Measurements from ENCODE around the gene LXN. TPM values are rescaled to one million over a fixed set of nuclear protein-coding genes. Genes with fewer than 3 reads are reported as not detected.

LXN gene
- total RNA-seq, 1 experiment from 2014 or later = 4.6 TPM

DNA sequence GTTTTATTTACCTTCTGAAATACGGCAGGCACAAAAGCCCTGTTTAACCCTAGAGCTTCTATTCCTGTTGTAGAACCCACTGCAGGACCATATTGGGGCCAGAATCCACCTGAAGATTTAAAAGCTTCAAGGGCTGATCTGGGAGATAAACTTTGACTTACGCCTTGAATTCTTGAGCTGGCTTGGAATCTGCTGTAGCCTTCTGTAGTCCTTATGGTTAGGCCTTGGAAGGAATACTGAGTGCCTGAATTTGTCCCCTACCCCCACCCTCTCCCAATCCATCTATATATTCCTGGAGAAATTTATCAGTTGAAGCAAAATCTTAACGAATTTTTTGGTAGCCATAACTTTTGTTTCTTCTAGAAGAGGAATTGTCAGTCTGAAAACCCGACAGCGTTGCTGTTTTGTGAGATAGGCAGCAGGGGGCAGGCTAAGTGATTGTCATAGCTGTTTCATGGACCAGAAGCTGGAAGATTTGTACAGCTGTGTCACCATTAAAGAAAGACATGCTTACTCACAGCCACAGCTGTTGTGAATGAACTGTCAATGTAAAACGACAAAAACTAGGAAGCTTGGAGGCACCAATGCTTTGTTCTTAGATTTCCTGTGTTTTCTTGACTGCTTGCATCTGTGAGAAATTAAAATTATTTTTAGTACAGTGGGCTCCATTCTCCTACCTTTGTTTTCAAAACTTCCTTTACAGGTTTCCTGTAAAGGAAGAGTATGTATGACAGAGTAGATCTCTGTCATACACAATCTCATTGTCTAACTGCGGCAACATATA is 12.8 kb downstream of the LXN start:
- CTCF ChIA-PET = interaction anchor here (0.5 to 2.8 kb wide), 20 partner anchors 9 to 601 kb away, joined by 3 to 25 read pairs (median 4); partner anchors contain the start of genes GFM1, LXN, MFSD1 and MLF1
- TF ChIP-seq JAZF1 (CRISPR knock-in tag; IDR thresholded peaks at IDR 0.05) (no peak), CREM (CRISPR knock-in tag; IDR thresholded peaks at IDR 0.05) (no peak)
- TF ChIP-seq, protein P1, sequence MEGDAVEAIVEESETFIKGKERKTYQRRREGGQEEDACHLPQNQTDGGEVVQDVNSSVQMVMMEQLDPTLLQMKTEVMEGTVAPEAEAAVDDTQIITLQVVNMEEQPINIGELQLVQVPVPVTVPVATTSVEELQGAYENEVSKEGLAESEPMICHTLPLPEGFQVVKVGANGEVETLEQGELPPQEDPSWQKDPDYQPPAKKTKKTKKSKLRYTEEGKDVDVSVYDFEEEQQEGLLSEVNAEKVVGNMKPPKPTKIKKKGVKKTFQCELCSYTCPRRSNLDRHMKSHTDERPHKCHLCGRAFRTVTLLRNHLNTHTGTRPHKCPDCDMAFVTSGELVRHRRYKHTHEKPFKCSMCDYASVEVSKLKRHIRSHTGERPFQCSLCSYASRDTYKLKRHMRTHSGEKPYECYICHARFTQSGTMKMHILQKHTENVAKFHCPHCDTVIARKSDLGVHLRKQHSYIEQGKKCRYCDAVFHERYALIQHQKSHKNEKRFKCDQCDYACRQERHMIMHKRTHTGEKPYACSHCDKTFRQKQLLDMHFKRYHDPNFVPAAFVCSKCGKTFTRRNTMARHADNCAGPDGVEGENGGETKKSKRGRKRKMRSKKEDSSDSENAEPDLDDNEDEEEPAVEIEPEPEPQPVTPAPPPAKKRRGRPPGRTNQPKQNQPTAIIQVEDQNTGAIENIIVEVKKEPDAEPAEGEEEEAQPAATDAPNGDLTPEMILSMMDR (IDR thresholded peaks at IDR 0.05) = 0 out of 2 replicates have a peak, but pooled peaks have one; percentile 19
- TF ChIP-seq, protein P2, sequence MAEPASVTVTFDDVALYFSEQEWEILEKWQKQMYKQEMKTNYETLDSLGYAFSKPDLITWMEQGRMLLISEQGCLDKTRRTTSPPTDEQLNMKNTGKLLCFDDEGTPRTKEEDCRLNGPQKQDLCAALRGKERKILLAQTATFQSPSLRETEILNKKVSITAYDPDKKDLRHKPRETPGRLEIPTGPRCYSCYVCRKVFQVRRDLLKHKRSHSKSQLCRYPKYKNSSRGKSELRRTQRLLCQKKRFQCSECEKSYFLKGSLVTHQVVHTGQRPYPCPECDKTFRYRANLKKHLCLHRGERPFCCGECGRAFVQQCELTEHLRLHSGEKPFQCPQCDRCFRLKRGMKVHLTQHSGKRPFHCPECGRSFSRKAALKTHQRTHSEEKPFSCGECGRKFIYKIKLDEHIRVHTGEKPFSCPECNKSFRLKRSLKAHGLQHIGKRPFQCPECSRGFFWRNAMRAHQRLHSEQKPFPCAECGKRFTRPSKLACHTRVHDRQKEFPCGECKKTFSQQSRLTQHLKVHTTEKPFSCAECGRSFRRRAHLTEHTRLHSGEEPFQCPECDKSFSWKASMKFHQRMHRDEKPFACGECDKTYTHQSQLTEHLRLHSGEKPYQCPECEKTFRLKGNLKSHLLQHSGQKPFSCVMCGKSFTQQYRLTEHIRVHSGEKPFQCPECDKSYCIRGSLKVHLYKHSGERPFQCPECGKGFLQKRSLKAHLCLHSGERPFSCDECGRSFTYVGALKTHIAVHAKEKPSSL (CRISPR knock-in tag; conservative IDR thresholded peaks at IDR 0.05) = no peak
- TF ChIP-seq, protein P3, sequence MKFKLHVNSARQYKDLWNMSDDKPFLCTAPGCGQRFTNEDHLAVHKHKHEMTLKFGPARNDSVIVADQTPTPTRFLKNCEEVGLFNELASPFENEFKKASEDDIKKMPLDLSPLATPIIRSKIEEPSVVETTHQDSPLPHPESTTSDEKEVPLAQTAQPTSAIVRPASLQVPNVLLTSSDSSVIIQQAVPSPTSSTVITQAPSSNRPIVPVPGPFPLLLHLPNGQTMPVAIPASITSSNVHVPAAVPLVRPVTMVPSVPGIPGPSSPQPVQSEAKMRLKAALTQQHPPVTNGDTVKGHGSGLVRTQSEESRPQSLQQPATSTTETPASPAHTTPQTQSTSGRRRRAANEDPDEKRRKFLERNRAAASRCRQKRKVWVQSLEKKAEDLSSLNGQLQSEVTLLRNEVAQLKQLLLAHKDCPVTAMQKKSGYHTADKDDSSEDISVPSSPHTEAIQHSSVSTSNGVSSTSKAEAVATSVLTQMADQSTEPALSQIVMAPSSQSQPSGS (CRISPR knock-in tag; IDR thresholded peaks at IDR 0.05; ENCODE audit: borderline replicate concordance, low read depth) = no peak
- no peaks in the 10 kb centered on the region for H3K9me3 Mint-ChIP-seq
- H3K4me3 Mint-ChIP-seq = no peak overlapping the region
- no peaks in the 10 kb centered on the region for H3K27me3 Mint-ChIP-seq (ENCODE audit: low read depth)
- POLR2A ChIA-PET = no interaction called here
- H3K4me1 Mint-ChIP-seq = no peaks in the 10 kb centered on the region
- no peak overlapping the region for H3K27ac Mint-ChIP-seq
- peaks cover 26% of the 10 kb centered on the region for H3K36me3 Mint-ChIP-seq
- DNase-seq (ENCODE audit: low spot score) (peak; percentile 49), ATAC-seq (peak; percentile 68)

DNA sequence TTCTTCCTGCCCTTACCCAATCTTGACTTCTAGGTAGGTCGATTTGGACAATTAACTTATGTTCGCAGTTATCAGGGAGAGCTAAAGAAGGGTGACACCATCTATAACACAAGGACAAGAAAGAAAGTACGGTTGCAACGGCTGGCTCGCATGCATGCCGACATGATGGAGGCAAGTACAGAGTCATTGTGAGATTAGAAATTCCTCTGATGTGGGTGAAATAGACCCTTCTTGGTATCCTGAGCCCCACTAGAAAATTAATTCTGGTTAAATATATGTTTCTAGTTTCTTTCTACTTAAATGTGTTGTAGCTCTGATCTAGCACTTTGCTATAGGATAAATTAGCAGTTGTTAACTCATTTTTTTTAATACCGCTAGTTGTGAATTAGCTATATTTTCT is 13.6 kb downstream of the LXN start:
- ChIA-PET POLR2A (no interaction called here), CTCF (interaction anchor here (0.9 to 2.8 kb wide), 8 partner anchors 9 to 602 kb away, joined by 3 to 25 read pairs (median 5); partner anchors contain the start of genes GFM1 and LXN)
- no peak for ATAC-seq
- no peak for TF ChIP-seq NR1H2 (CRISPR knock-in tag; IDR thresholded peaks at IDR 0.05)
- TF ChIP-seq, protein P4, sequence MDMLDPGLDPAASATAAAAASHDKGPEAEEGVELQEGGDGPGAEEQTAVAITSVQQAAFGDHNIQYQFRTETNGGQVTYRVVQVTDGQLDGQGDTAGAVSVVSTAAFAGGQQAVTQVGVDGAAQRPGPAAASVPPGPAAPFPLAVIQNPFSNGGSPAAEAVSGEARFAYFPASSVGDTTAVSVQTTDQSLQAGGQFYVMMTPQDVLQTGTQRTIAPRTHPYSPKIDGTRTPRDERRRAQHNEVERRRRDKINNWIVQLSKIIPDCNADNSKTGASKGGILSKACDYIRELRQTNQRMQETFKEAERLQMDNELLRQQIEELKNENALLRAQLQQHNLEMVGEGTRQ (CRISPR knock-in tag; IDR thresholded peaks at IDR 0.05) = no peak
- no peak for TF ChIP-seq NR3C1 (CRISPR knock-in tag; conservative IDR thresholded peaks at IDR 0.05; ENCODE audit: low read depth)
- TF ChIP-seq KAT7 (CRISPR knock-in tag; IDR thresholded peaks at IDR 0.05; ENCODE audit: borderline replicate concordance) = no peak
- TF ChIP-seq, protein P5, sequence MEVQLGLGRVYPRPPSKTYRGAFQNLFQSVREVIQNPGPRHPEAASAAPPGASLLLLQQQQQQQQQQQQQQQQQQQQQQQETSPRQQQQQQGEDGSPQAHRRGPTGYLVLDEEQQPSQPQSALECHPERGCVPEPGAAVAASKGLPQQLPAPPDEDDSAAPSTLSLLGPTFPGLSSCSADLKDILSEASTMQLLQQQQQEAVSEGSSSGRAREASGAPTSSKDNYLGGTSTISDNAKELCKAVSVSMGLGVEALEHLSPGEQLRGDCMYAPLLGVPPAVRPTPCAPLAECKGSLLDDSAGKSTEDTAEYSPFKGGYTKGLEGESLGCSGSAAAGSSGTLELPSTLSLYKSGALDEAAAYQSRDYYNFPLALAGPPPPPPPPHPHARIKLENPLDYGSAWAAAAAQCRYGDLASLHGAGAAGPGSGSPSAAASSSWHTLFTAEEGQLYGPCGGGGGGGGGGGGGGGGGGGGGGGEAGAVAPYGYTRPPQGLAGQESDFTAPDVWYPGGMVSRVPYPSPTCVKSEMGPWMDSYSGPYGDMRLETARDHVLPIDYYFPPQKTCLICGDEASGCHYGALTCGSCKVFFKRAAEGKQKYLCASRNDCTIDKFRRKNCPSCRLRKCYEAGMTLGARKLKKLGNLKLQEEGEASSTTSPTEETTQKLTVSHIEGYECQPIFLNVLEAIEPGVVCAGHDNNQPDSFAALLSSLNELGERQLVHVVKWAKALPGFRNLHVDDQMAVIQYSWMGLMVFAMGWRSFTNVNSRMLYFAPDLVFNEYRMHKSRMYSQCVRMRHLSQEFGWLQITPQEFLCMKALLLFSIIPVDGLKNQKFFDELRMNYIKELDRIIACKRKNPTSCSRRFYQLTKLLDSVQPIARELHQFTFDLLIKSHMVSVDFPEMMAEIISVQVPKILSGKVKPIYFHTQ (CRISPR knock-in tag; IDR thresholded peaks at IDR 0.05) = no peak
- no peak for TF ChIP-seq OVOL2 (CRISPR knock-in tag; IDR thresholded peaks at IDR 0.05; ENCODE audit: borderline replicate concordance)
- TF ChIP-seq, protein P6, sequence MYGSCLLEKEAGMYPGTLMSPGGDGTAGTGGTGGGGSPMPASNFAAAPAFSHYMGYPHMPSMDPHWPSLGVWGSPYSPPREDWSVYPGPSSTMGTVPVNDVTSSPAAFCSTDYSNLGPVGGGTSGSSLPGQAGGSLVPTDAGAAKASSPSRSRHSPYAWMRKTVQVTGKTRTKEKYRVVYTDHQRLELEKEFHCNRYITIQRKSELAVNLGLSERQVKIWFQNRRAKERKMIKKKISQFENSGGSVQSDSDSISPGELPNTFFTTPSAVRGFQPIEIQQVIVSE (CRISPR knock-in tag; IDR thresholded peaks at IDR 0.05; ENCODE audit: borderline replicate concordance) = no peak
- H3K27me3 Mint-ChIP-seq (ENCODE audit: low read depth) = no peaks in the 10 kb centered on the region
- no peak overlapping the region for H3K4me3 Mint-ChIP-seq
- no peaks in the 10 kb centered on the region for H3K4me1 Mint-ChIP-seq
- peaks cover 26% of the 10 kb centered on the region for H3K36me3 Mint-ChIP-seq
- no peak for DNase-seq (ENCODE audit: low spot score)
- H3K27ac Mint-ChIP-seq = no peak overlapping the region
- no peaks in the 10 kb centered on the region for H3K9me3 Mint-ChIP-seq

Data from WTC11 (cell line).